GM20431 (cell line): Measurements from ENCODE around the gene MAP3K14.
"Not testable (repeated sequence)": the region's sequence is repeated elsewhere in the genome, so short reads cannot be mapped to it uniquely, and the experiment has no call there.

Source experiments
- in situ Hi-C: fragments of 300-500 bp; cut with MseI, MboI; formaldehyde crosslinking; loops from one replicate; pipeline ENCODE4 v1.15.0; 2020; ENCODE audit warnings: low sequenced_read_pairs; ENCODE audit not compliant: unreplicated experiment

The MAP3K14 gene

GRCh38 chr17:45316434-45317110 is at the start of gene MAP3K14:
Gene MAP3K14 (minus strand): TSS chr17:45317020. CDS start chr17:45290745, 26,275 bp downstream.
- in situ Hi-C loops, result no loop called here

GRCh38 chr17:45366049-45366448 is 49.2 kb upstream of the MAP3K14 start:
- in situ Hi-C loops, result no loop called here

- in situ Hi-C loops, result no loop called here
These were observed 47.9 kb upstream of the MAP3K14 start for GRCh38 chr17:45364531-45365390.

GRCh38 chr17:45363498-45363897 is 46.7 kb upstream of the MAP3K14 start:
- in situ Hi-C loops, result no loop called here

- in situ Hi-C loops, result no loop called here
These were observed 45.2 kb upstream of the MAP3K14 start for GRCh38 chr17:45361976-45362375.

GRCh38 chr17:45361451-45361850 is 44.6 kb upstream of the MAP3K14 start:
- in situ Hi-C loops, result no loop called here

- in situ Hi-C loops, result no loop called here
These were observed 40.7 kb upstream of the MAP3K14 start for GRCh38 chr17:45357364-45357997.

GRCh38 chr17:45355087-45355486 is 38.3 kb upstream of the MAP3K14 start:
- in situ Hi-C loops, result no loop called here

- in situ Hi-C loops, result no loop called here
These were observed 36.2 kb upstream of the MAP3K14 start for GRCh38 chr17:45353043-45353442.

- in situ Hi-C loops, result no loop called here
These were observed 35.0 kb upstream of the MAP3K14 start for GRCh38 chr17:45351831-45352230.

- in situ Hi-C loops, result no loop called here
These were observed 30.6 kb upstream of the MAP3K14 start for GRCh38 chr17:45347444-45347843.

GRCh38 chr17:45346216-45347015 is 29.6 kb upstream of the MAP3K14 start:
- in situ Hi-C loops, result no loop called here

GRCh38 chr17:45345554-45346215 is 28.9 kb upstream of the MAP3K14 start:
- in situ Hi-C loops, result no loop called here

- in situ Hi-C loops, result no loop called here
These were observed 28.4 kb upstream of the MAP3K14 start for GRCh38 chr17:45345246-45345553.

GRCh38 chr17:45343967-45344664 is 27.3 kb upstream of the MAP3K14 start:
- in situ Hi-C loops, result not testable (repeated sequence)

GRCh38 chr17:45342871-45343526 is 26.2 kb upstream of the MAP3K14 start:
- in situ Hi-C loops, result no loop called here

GRCh38 chr17:45342306-45342705 is 25.5 kb upstream of the MAP3K14 start:
- in situ Hi-C loops, result no loop called here

GRCh38 chr17:45341533-45342158 is 24.8 kb upstream of the MAP3K14 start:
- in situ Hi-C loops, result no loop called here
